ENCODE data around the gene COPB2. TPM values are rescaled to one million over a fixed set of nuclear protein-coding genes. Genes with fewer than 3 reads are reported as not detected.

COPB2 gene
- total RNA-seq, 1 donor from 2014 or later, result 86.1 TPM

GRCh38 chr3:139425745-139426400 lies 36.4 kb upstream of the COPB2 start:
- Mint-ChIP-seq H3K9me3 (no peaks in the 10 kb centered on the region), H3K27ac (no peak overlapping the region), H3K4me3 (no peak overlapping the region), H3K27me3 (ENCODE audit: insufficient read depth, low read depth) (no peaks in the 10 kb centered on the region), H3K36me3 (peaks cover 9% of the 10 kb centered on the region), H3K4me1 (peaks cover 7% of the 10 kb centered on the region)
- H2AFZ ChIP-seq (replicated peaks), result no peak overlapping the region
- TF ChIP-seq CTCF (IDR thresholded peaks at IDR 0.05) (no peak), EZH2 (IDR thresholded peaks at IDR 0.05) (no peak), EZH2phosphoT487 (IDR thresholded peaks at IDR 0.05) (no peak)
- H3K4me3 ChIP-seq, result no peak overlapping the region
- H4K20me1 ChIP-seq (ENCODE audit: low read depth), result no peaks in the 10 kb centered on the region
- no peaks in the 10 kb centered on the region for H3K79me2 ChIP-seq (ENCODE audit: low read depth)
- DNase-seq (ENCODE audit: low spot score), result no peak
- no peaks in the 10 kb centered on the region for H3K9me3 ChIP-seq (ENCODE audit: low read depth)
- no peak overlapping the region for H3K27ac ChIP-seq
- no peaks in the 10 kb centered on the region for H3K27me3 ChIP-seq
- no peaks in the 10 kb centered on the region for H3K4me1 ChIP-seq
- H3K9ac ChIP-seq, result no peak overlapping the region
- no peaks in the 10 kb centered on the region for H3K36me3 ChIP-seq
- no peaks in the 10 kb centered on the region for H3F3A ChIP-seq (ENCODE audit: low read depth)
- H3K4me2 ChIP-seq, result no peak overlapping the region

DNA sequence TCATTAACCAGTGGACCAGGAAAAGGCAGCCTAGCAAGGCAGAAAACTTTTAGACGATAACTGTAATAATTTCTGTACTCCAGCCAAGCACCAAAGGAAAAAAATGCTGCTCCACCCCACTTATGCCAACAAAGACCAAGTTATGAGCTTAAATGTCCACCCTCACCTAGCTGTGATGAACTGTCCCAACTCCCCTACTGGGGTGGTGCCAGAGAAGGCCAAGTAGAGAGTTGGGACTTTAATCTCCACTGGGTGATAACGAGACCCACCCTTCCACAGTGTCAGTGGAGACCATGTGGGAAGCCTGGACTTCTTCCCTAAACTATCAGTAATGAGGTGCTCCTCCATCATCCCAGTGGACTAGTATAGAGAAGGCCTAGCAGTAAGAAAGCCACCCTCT lies 33.8 kb upstream of the COPB2 start:
- TF ChIP-seq EZH2phosphoT487 (IDR thresholded peaks at IDR 0.05) (no peak), EZH2 (IDR thresholded peaks at IDR 0.05) (no peak), CTCF (IDR thresholded peaks at IDR 0.05) (no peak)
- Histone ChIP-seq H3K27ac (no peak overlapping the region), H3K9me3 (ENCODE audit: low read depth) (no peaks in the 10 kb centered on the region), H2AFZ (replicated peaks) (no peak overlapping the region), H3K4me2 (no peak overlapping the region), H3K79me2 (ENCODE audit: low read depth) (no peaks in the 10 kb centered on the region), H3K36me3 (no peaks in the 10 kb centered on the region), H3K4me1 (no peaks in the 10 kb centered on the region), H3K9ac (no peak overlapping the region), H3K4me3 (no peak overlapping the region), H4K20me1 (ENCODE audit: low read depth) (no peaks in the 10 kb centered on the region), H3F3A (ENCODE audit: low read depth) (no peaks in the 10 kb centered on the region), H3K27me3 (no peaks in the 10 kb centered on the region)
- no peak for DNase-seq (ENCODE audit: low spot score)
- Mint-ChIP-seq H3K27ac (no peak overlapping the region), H3K4me3 (no peak overlapping the region), H3K27me3 (ENCODE audit: insufficient read depth, low read depth) (peaks cover 3% of the 10 kb centered on the region), H3K4me1 (peaks cover 4% of the 10 kb centered on the region), H3K9me3 (no peaks in the 10 kb centered on the region), H3K36me3 (peaks cover 9% of the 10 kb centered on the region)

DNA sequence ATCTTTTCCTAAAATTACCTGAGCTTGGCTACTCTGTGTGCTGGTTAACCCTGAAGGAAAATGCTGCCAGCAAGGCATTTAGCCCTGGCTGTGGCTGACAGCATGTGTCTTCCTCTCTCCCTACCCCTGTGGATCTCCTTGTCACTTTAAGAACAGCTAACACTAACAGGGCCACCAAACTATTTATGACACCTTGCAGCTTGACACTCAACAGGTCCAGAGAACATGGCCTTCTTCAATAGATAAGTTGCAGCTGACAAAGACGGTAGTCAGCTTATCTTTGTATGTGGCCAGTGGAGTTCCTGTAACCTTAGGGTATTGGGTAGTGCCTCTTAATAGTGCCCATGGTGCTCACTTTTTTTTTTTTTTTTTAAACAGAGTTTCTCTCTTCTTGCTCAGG lies 32.0 kb upstream of the COPB2 start:
- Histone ChIP-seq H3F3A (ENCODE audit: low read depth) (no peaks in the 10 kb centered on the region), H2AFZ (replicated peaks) (no peak overlapping the region), H3K79me2 (ENCODE audit: low read depth) (no peaks in the 10 kb centered on the region), H3K4me3 (no peak overlapping the region), H3K27ac (no peak overlapping the region), H3K27me3 (no peaks in the 10 kb centered on the region), H3K9me3 (ENCODE audit: low read depth) (no peaks in the 10 kb centered on the region), H3K9ac (no peak overlapping the region), H3K4me1 (no peaks in the 10 kb centered on the region), H4K20me1 (ENCODE audit: low read depth) (no peaks in the 10 kb centered on the region), H3K4me2 (no peak overlapping the region), H3K36me3 (no peaks in the 10 kb centered on the region)
- DNase-seq (ENCODE audit: low spot score), result no peak
- Mint-ChIP-seq H3K27ac (no peak overlapping the region), H3K9me3 (peaks cover 11% of the 10 kb centered on the region), H3K36me3 (peaks cover 9% of the 10 kb centered on the region), H3K4me1 (no peaks in the 10 kb centered on the region), H3K27me3 (ENCODE audit: insufficient read depth, low read depth) (peaks cover 3% of the 10 kb centered on the region), H3K4me3 (no peak overlapping the region)
- TF ChIP-seq CTCF (IDR thresholded peaks at IDR 0.05) (no peak), EZH2 (IDR thresholded peaks at IDR 0.05) (no peak), EZH2phosphoT487 (IDR thresholded peaks at IDR 0.05) (no peak)
